HepG2 (cell line): ENCODE measurements around the gene TET3. TPM values are rescaled to one million over a fixed set of nuclear protein-coding genes. Genes with fewer than 3 reads are reported as not detected.

ENCODE experiments used
- IKZF1 ChIP-seq: fragments of 450-650 bp; IDR thresholded peaks from 2 replicates; pipeline ENCODE4 v1.7.1; 2016
- JDP2 ChIP-seq: sonication (generic); formaldehyde crosslinking; IDR thresholded peaks from 2 replicates; pipeline ENCODE4 v1.8.1; 2022; ENCODE audit warnings: missing genetic modification reagents, borderline replicate concordance
- NFKB2 ChIP-seq: sonication (generic); formaldehyde crosslinking; IDR thresholded peaks from 2 replicates; pipeline ENCODE4 v1.4.0; 2020; ENCODE audit warnings: missing genetic modification reagents, borderline replicate concordance
- RAD51 ChIP-seq: fragments of 450-650 bp; IDR thresholded peaks from 2 replicates; pipeline ENCODE4 v1.6.1; 2016; ENCODE audit warnings: borderline replicate concordance
- SALL2 ChIP-seq: sonication (generic); formaldehyde crosslinking; IDR thresholded peaks from 2 replicates; pipeline ENCODE4 v1.8.1; 2023; ENCODE audit warnings: mild to moderate bottlenecking, missing genetic modification reagents, inconsistent platforms
- TMF1 ChIP-seq: sonication (generic); formaldehyde crosslinking; IDR thresholded peaks from 2 replicates; pipeline ENCODE4 v1.8.1; 2022; ENCODE audit warnings: low read depth, missing genetic modification reagents
- ZMYM2 ChIP-seq: sonication (generic); formaldehyde crosslinking; IDR thresholded peaks from 2 replicates; pipeline ENCODE4 v1.8.0; 2022; ENCODE audit warnings: mild to moderate bottlenecking, missing genetic modification reagents
- ZNF354B ChIP-seq: sonication (generic); formaldehyde crosslinking; IDR thresholded peaks from 2 replicates; pipeline ENCODE4 v1.8.0; 2022; ENCODE audit warnings: mild to moderate bottlenecking, missing genetic modification reagents
- ZNF605 ChIP-seq: sonication (generic); formaldehyde crosslinking; IDR thresholded peaks from 2 replicates; pipeline ENCODE4 v1.8.0; 2022; ENCODE audit warnings: mild to moderate bottlenecking, missing genetic modification reagents
- ZNF629 ChIP-seq: sonication (generic); formaldehyde crosslinking; conservative IDR thresholded peaks from 2 replicates; pipeline ENCODE4 v1.5.0; 2020; ENCODE audit warnings: missing genetic modification reagents
- polyA plus RNA-seq, 8 experiments: library from polyadenylated mRNA; depleted of rRNA in 3 of 8; stranded (reverse) in 7 of 8; unstranded in 1 of 8; fragments of >200 nt; fragmentation: Illumina TruSeq in 4 of 8; extraction: Trizol in 4 of 8; gene quantifications; 2 replicates each; pipeline versions ENCODE4 v1.2.1 to v1.2.3, GENCODE V29; 2011 to 2016; ENCODE audit warnings: low read depth in 4 of 8, missing spikeins in 1 of 8, mixed read lengths in 1 of 8; ENCODE audit not compliant: insufficient read depth in 1 of 8
- total RNA-seq, 5 experiments: library from RNA; depleted of rRNA; stranded (reverse); fragments of >200 nt; fragmentation: Illumina TruSeq; extraction: Trizol; gene quantifications; 2 replicates each; pipeline ENCODE4 v1.2.3, GENCODE V29; 2016; ENCODE audit warnings: low read depth in 1 of 5
- TF ChIP-seq, protein P1 (sequence below): sonication (generic); formaldehyde crosslinking; IDR thresholded peaks from 2 replicates; pipeline ENCODE4 v1.9.0; 2021; ENCODE audit warnings: mild to moderate bottlenecking, missing genetic modification reagents
- TF ChIP-seq, protein P2 (sequence below): sonication (generic); formaldehyde crosslinking; IDR thresholded peaks from 2 replicates; pipeline ENCODE4 v1.4.0; 2020; ENCODE audit warnings: missing genetic modification reagents, mild to moderate bottlenecking, borderline replicate concordance
- TF ChIP-seq, protein P3 (sequence below): sonication (generic); formaldehyde crosslinking; IDR thresholded peaks from 2 replicates; pipeline ENCODE4 v1.5.1; 2020; ENCODE audit warnings: mild to moderate bottlenecking, missing genetic modification reagents, borderline replicate concordance
- TF ChIP-seq, protein P4 (sequence below): IDR thresholded peaks from 2 replicates; pipeline ENCODE4 v1.6.1; 2016; ENCODE audit warnings: mild to moderate bottlenecking

The TET3 gene
- total and polyA plus RNA-seq, 2 of the 13 experiments (the other 11 are each of a cell fraction or from before 2014, with no cell fraction given) = 4.3 to 6.8 TPM

DNA sequence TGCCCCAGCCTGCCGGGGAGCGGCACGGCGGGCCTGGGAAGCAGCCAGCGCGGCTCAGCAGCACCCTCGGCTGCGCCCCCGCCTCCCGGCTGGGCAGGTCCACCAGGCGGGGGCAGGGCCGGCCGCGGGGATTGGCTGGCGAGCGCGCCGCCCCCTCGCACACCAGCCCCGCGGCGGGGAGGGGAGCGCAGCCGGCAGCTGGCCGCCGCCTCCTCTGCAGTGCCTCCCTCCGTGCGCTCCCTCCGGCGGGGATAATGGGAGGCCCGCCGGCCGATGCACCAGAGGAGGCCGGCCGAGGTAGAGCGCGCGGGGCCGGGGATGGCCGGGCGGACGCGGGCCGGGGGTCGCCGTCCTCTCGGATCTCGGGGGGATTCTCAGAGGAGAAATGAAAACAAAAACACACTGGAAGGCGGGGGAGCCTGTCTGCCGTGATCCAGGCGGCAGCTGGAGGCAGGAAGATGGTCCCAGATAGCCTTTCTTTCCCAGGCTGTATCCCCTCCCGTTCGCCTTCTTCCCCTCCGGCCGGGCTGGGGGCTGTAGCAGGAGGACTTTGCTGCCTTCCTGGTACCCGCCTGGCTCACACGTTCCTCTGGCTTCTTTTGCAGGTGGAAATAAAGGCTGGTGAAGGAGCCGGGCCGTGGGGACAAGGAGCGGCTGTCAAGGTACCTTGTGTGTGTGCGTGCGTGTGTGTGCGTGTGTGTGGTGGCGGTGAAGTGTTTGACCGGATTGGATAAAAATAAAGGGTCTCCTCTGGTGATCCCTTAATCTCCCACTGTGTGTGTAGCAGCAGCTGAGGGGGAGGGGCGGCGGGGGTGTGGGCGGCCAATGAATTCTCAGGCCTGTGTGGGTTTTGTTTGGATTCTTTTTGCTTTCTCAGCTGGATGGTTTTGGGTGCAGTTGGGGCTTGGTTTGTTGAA is 18.1 kb downstream of the TET3 start (continued):
- TF ChIP-seq, protein P1, sequence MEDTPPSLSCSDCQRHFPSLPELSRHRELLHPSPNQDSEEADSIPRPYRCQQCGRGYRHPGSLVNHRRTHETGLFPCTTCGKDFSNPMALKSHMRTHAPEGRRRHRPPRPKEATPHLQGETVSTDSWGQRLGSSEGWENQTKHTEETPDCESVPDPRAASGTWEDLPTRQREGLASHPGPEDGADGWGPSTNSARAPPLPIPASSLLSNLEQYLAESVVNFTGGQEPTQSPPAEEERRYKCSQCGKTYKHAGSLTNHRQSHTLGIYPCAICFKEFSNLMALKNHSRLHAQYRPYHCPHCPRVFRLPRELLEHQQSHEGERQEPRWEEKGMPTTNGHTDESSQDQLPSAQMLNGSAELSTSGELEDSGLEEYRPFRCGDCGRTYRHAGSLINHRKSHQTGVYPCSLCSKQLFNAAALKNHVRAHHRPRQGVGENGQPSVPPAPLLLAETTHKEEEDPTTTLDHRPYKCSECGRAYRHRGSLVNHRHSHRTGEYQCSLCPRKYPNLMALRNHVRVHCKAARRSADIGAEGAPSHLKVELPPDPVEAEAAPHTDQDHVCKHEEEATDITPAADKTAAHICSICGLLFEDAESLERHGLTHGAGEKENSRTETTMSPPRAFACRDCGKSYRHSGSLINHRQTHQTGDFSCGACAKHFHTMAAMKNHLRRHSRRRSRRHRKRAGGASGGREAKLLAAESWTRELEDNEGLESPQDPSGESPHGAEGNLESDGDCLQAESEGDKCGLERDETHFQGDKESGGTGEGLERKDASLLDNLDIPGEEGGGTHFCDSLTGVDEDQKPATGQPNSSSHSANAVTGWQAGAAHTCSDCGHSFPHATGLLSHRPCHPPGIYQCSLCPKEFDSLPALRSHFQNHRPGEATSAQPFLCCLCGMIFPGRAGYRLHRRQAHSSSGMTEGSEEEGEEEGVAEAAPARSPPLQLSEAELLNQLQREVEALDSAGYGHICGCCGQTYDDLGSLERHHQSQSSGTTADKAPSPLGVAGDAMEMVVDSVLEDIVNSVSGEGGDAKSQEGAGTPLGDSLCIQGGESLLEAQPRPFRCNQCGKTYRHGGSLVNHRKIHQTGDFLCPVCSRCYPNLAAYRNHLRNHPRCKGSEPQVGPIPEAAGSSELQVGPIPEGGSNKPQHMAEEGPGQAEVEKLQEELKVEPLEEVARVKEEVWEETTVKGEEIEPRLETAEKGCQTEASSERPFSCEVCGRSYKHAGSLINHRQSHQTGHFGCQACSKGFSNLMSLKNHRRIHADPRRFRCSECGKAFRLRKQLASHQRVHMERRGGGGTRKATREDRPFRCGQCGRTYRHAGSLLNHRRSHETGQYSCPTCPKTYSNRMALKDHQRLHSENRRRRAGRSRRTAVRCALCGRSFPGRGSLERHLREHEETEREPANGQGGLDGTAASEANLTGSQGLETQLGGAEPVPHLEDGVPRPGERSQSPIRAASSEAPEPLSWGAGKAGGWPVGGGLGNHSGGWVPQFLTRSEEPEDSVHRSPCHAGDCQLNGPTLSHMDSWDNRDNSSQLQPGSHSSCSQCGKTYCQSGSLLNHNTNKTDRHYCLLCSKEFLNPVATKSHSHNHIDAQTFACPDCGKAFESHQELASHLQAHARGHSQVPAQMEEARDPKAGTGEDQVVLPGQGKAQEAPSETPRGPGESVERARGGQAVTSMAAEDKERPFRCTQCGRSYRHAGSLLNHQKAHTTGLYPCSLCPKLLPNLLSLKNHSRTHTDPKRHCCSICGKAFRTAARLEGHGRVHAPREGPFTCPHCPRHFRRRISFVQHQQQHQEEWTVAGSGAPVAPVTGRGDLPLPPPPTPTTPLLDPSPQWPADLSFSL (CRISPR knock-in tag) = no peak
- no peak for TF ChIP-seq TMF1 (CRISPR knock-in tag)
- TF ChIP-seq IKZF1 = no peak
- no peak for TF ChIP-seq ZMYM2
- TF ChIP-seq, protein P2, sequence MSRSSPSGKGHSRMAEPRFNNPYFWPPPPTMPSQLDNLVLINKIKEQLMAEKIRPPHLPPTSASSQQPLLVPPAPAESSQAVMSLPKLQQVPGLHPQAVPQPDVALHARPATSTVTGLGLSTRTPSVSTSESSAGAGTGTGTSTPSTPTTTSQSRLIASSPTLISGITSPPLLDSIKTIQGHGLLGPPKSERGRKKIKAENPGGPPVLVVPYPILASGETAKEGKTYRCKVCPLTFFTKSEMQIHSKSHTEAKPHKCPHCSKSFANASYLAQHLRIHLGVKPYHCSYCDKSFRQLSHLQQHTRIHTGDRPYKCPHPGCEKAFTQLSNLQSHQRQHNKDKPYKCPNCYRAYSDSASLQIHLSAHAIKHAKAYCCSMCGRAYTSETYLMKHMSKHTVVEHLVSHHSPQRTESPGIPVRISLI (CRISPR knock-in tag) = no peak
- TF ChIP-seq ZNF354B (CRISPR knock-in tag) = no peak
- no peak for TF ChIP-seq ZNF605 (CRISPR knock-in tag)
- TF ChIP-seq RAD51 = no peak
- no peak for TF ChIP-seq JDP2 (CRISPR knock-in tag)
- TF ChIP-seq, protein P3, sequence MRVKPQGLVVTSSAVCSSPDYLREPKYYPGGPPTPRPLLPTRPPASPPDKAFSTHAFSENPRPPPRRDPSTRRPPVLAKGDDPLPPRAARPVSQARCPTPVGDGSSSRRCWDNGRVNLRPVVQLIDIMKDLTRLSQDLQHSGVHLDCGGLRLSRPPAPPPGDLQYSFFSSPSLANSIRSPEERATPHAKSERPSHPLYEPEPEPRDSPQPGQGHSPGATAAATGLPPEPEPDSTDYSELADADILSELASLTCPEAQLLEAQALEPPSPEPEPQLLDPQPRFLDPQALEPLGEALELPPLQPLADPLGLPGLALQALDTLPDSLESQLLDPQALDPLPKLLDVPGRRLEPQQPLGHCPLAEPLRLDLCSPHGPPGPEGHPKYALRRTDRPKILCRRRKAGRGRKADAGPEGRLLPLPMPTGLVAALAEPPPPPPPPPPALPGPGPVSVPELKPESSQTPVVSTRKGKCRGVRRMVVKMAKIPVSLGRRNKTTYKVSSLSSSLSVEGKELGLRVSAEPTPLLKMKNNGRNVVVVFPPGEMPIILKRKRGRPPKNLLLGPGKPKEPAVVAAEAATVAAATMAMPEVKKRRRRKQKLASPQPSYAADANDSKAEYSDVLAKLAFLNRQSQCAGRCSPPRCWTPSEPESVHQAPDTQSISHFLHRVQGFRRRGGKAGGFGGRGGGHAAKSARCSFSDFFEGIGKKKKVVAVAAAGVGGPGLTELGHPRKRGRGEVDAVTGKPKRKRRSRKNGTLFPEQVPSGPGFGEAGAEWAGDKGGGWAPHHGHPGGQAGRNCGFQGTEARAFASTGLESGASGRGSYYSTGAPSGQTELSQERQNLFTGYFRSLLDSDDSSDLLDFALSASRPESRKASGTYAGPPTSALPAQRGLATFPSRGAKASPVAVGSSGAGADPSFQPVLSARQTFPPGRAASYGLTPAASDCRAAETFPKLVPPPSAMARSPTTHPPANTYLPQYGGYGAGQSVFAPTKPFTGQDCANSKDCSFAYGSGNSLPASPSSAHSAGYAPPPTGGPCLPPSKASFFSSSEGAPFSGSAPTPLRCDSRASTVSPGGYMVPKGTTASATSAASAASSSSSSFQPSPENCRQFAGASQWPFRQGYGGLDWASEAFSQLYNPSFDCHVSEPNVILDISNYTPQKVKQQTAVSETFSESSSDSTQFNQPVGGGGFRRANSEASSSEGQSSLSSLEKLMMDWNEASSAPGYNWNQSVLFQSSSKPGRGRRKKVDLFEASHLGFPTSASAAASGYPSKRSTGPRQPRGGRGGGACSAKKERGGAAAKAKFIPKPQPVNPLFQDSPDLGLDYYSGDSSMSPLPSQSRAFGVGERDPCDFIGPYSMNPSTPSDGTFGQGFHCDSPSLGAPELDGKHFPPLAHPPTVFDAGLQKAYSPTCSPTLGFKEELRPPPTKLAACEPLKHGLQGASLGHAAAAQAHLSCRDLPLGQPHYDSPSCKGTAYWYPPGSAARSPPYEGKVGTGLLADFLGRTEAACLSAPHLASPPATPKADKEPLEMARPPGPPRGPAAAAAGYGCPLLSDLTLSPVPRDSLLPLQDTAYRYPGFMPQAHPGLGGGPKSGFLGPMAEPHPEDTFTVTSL (CRISPR knock-in tag) = no peak
- TF ChIP-seq SALL2 (CRISPR knock-in tag) = 0 out of 2 replicates have a peak, but pooled peaks have one; percentile 41
- TF ChIP-seq, protein P4, sequence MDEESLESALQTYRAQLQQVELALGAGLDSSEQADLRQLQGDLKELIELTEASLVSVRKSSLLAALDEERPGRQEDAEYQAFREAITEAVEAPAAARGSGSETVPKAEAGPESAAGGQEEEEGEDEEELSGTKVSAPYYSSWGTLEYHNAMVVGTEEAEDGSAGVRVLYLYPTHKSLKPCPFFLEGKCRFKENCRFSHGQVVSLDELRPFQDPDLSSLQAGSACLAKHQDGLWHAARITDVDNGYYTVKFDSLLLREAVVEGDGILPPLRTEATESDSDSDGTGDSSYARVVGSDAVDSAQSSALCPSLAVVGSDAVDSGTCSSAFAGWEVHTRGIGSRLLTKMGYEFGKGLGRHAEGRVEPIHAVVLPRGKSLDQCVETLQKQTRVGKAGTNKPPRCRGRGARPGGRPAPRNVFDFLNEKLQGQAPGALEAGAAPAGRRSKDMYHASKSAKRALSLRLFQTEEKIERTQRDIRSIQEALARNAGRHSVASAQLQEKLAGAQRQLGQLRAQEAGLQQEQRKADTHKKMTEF (CRISPR knock-in tag) = 0 out of 2 replicates have a peak, but pooled peaks have one; percentile 22
- TF ChIP-seq NFKB2 (CRISPR knock-in tag) = no peak
- no peak for TF ChIP-seq ZNF629 (CRISPR knock-in tag)
